GM18508 (cell line): ENCODE measurements around the gene BTBD2.

Experiments used
- ATAC-seq: cut with Tn5 transposase; IDR thresholded peaks from one replicate; pipeline ENCODE4 v1.9.1; 2021; ENCODE audit warnings: moderate number of reproducible peaks; ENCODE audit not compliant: insufficient read depth, unreplicated experiment

BTBD2 gene

GRCh38 chr19:1944916-1945561, 70.5 kb downstream of the BTBD2 start:
- no peak for ATAC-seq

- no peak for ATAC-seq
These were observed 71.2 kb downstream of the BTBD2 start for GRCh38 chr19:1944088-1944915.

GRCh38 chr19:1943661-1944087, 71.8 kb downstream of the BTBD2 start:
- ATAC-seq: no peak

GRCh38 chr19:1942934-1943555, 72.5 kb downstream of the BTBD2 start:
- ATAC-seq: no peak

- no peak for ATAC-seq
These were observed 73.2 kb downstream of the BTBD2 start for GRCh38 chr19:1942078-1942933.

- ATAC-seq: no peak
These were observed 74.1 kb downstream of the BTBD2 start, which contains the start of gene CSNK1G2 for GRCh38 chr19:1941146-1942077. Gene CSNK1G2, plus strand, starts transcription at chr19:1941172. Its CDS starts 28,601 bp downstream, at chr19:1969773.

- ATAC-seq: no peak
These were observed 77.4 kb downstream of the BTBD2 start for GRCh38 chr19:1938071-1938470.

- ATAC-seq: no peak
These were observed 78.5 kb downstream of the BTBD2 start for GRCh38 chr19:1936916-1937610.

GRCh38 chr19:1936430-1936829, 79.1 kb downstream of the BTBD2 start:
- no peak for ATAC-seq

GRCh38 chr19:1935484-1936208, 79.9 kb downstream of the BTBD2 start:
- no peak for ATAC-seq
